Measurements from ENCODE around the gene BANP.
"Not testable (repeated sequence)": the region's sequence is repeated elsewhere in the genome, so short reads cannot be mapped to it uniquely, and the experiment has no call there.

The BANP gene

DNA sequence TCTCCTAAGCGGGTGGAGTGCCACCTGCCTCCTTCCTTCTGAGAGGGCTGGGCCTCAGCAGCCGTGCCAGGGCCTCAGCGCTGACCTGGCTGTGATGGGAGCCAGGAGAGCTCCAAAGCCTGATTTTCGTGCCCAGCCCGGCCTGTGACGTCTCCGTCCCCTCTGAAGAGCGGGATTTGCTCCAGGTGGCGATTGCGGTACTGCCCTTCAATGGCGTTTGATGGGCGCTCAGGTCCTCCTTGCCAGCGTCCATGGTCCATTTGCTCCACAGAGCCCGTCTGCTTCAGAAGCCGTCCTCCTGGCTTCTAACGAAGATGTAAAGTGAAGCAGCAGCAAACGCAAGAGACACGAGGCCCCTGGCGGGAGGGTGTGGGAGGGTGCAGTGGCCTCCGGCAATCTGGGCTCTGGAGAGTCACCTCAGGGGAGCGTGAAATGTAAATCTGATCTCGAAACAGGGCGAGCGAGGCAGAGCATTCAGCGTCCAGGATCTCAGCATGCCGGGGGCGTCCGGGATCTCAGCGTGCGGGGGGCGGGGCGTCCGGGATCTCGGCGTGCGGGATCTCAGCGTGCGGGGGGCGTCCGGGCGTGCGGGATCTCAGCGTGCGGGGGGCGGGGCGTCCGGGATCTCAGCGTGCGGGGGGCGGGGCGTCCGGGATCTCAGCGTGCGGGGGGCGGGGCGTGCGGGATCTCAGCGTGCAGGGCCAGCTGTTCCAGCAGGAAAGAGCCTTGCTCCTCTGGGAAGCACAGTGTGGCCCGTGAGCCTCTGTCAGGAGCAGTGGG is 68.0 kb downstream of the BANP start:
- not testable (repeated sequence) for DNase-seq

DNA sequence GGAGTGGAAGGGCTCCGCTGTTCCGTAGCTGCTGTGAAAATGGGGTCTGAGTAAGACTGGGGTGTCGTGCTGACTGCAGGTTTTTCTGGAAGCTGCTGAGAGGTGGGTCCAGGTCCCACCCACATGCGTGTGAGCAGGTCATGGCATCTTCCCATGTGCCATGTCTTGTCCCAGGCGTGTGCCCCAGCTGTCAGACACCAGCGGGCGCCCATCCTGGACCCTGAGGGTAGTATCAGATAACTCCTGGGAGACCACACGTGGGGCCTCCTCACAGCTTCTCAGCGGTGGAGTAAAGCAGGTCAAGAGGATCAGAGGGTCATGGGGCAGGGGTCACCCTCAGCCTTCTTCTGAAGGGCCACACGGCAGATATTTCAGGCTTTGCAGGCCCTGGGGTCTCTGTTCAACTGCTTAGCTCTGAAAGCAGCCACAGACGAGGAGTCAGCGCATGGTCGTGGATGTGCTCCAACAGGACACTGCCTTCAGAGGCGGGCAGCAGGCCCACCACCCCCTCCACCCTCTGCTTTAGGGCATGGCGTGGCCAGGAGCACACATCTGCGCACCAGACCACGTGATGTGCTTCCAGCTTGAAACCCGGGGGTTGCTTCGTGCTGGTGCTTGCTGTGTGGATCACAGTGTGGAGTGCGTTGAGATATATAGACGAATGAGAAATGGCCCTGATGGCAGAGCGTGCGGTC is 68.7 kb downstream of the BANP start:
- DNase-seq, result no peak

GRCh38 chr16:88020516-88020885 is 69.3 kb downstream of the BANP start:
- DNase-seq, result no peak

DNA sequence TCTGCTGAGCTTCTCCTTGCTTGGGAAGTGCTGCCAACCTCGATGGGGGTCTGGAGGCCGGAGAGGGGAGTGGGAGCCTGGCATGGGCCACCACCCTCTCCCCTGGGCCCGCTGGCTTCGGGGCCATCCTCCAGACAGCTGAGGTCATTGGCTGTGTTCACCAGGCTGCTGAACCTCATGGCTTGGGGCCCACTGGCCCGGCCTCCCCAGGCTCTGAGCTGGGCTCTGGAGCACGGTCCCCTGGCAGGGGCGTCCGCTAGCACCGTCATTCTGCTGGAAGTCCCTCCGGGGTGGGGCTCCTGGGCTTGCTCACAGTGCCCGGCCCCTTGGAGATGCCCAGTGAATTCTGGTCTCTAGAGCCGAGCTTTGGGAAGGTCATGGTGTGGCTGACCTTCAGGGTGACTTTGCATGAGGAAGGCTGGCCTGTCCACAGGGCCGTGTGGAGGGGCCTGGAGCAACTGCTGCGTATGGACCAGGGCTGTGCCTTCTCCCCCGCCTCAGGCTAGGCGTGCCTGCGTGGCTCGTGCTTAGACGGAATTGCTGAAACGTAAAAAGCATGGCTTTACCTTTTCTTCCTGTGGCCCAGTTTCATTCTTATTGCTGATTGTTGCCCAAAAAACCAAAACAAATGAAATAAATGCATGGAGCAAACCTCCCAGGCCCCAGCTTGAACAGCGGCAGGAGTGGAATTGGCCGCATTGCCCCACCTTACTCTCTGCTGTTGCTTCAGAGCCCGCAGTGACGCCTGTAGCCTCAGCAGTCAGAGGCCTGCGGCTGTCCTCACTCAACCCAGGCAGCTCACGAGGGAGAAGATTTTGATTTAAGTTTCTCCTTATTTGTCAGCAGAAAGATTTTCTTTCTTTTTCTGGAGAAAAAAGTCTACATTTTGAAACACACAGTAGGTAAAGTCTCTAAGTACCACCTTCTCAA is 70.1 kb downstream of the BANP start:
- DNase-seq, result not testable (repeated sequence)

GRCh38 chr16:88022076-88023042 is 71.1 kb downstream of the BANP start:
- no peak for DNase-seq

DNA sequence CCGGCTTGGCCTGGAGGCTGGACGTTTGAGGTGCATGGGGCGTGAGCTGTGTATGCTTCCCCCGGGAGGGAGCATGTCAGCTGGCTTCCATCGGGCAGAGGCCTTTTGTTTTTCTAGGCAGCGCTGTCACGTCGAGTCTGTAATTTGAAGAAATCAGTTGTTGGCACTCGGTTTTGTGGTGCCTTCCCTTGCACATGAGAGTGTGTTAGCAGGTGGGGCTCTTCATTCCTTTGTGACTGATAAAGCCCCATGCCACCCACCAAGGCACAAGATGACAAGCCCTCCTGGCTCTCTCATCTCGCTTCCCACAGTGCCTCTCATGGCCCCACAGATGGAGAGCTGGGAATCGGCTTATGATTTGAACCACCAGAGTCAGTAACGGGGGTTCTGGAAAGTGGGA is 72.1 kb downstream of the BANP start:
- DNase-seq, result no peak

GRCh38 chr16:88023786-88024185 is 72.6 kb downstream of the BANP start:
- no peak for DNase-seq

DNA sequence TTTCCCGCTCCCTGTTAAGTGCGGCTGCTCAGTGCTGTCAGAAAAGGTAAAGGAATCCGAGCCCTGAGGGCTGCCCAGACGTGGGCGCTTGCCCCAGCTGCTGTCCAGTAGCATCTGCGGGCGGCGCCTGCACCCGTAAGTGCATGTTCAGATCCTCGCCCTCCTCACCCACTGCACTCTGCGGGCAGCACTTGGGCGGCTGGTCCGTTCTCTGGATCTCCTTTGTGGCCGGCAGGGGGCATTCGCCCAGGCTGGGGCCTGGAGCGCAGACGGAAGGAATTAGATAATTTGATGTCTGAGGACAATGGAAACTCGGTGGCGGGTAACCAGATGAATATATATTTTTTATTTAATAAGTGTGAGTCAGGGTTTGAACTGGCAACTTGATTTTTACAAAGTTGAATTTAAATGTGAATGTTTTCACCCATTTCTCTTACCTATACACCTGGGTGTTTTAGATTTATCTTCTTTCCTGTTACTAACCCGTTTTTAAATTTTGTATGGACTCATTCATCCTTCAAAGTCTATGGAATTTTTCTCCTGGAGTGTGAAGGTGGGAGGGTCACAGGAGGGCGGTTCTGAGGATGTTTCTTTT is 73.4 kb downstream of the BANP start:
- not testable (repeated sequence) for DNase-seq

DNA sequence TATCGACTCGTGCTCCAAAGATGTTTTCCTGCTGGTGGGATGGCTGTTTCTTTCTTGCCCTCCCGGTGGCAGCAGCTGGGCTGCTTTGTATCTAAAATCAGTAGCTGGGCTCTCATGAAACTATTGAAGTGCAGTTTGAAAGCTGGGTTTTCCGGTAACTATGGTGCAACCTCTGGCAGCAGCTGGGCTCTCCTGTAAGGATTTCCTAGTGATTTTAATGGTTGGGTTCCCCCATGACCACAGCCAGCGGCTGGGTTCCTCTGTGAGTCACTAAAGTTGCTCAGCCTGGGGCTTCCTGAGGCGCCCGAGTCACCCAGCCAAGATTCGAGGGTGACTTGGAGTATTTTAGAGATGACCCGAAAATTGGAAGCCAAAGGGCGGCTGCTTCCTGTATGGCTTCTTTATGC is 73.9 kb downstream of the BANP start:
- not testable (repeated sequence) for DNase-seq

GRCh38 chr16:88025828-88026555 is 74.8 kb downstream of the BANP start:
- DNase-seq, result not testable (repeated sequence)

- DNase-seq, result no peak
Observed at GRCh38 chr16:88026964-88027938, 76.0 kb downstream of the BANP start.

- DNase-seq, result not testable (repeated sequence)
Observed at GRCh38 chr16:88028177-88028930, 77.1 kb downstream of the BANP start.

- no peak for DNase-seq
Observed at GRCh38 chr16:88030498-88030897, 79.3 kb downstream of the BANP start.

DNA sequence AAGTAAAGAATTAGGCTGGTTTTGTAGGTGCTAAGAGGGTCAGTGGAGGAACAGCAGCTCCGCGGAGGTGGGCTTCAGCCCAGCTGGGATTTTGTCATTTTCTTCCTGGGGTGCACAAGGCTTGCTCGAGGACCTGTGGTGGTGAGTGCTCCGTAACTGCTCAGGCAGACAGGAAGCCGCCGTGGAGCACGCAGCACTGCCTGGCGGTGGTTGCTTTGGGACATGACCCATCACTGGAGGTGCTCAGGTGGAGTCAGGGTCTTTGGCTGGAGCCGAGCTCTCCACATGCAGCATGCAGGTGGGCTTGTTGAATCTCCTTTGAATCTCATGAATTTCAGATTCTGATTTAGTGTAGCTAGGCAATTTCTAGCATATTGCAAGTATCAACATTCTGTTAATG is 79.7 kb downstream of the BANP start:
- DNase-seq, result not testable (repeated sequence)

DNA sequence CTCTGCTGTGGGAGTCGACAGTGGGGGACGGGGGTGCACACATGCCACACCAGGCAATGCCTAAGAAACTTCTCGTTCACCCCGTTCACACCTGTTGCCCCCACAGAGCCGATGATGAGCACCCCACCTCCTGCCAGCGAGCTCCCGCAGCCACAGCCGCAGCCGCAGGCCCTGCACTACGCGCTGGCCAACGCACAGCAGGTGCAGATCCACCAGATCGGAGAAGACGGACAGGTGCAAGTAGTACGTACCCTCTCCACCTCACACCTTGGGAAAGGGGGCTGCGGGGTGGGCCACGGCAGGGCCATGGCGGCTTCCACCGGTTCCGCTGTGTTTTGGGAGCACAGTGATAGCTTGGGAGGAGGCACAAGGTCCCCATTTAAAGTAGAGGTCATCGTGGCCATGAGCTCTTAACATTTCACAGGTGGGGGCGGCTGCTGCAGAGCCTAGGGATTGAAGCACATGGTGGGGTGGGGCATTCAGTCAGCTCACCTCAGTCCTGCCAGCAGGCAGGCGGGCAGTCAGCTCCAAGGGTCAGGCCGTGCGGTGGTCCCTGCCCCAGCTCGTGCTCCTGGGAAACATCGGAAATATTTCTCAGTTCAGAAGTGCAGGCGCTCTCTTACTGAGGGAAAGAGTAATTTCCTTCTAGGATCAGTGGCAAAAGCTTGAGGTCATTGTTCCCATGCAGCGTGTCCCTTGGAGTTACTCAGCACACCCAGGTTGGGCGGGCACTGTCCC is 81.9 kb downstream of the BANP start:
- not testable (repeated sequence) for DNase-seq

- no peak for DNase-seq
Observed at GRCh38 chr16:88034770-88035169, 83.5 kb downstream of the BANP start.

DNA sequence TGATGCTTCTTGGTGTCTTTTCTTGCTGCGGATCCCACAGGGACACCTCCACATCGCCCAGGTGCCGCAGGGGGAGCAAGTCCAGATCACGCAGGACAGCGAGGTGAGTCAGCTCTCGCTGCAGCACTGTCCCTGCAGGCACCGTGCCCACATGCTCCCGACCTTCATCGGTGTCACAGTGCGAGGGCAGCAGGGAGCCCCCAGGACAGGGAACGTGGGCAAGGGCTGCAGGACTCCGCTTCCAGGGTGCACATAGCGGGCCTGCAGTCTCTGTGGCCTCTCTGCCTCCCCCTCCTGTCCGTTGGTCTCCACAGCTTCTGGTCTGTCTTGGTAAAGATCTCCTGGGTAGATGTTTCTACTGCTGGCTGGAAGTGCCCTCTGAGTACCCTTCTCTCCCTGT is 84.1 kb downstream of the BANP start:
- no peak for DNase-seq
